K562 (cell line): Measurements from ENCODE around the gene OTOGL. TPM values are rescaled to one million over a fixed set of nuclear protein-coding genes. Genes with fewer than 3 reads are reported as not detected.

Experiments
- ATAC-seq: fragments of 200-7000 bp; cut with Tn5 transposase; 3 replicates; pipeline ENCODE4 v1.9.1; 2020; ENCODE audit warnings: moderate library complexity
- BruUV-seq: library from RNA; stranded (reverse); fragments of 400-500 nt; replicated peaks from 2 replicates; lab custom pipeline; 2021; lab: Mats Ljungman, UMichigan
- CTCF ChIA-PET: fragments of 300-600 bp; formaldehyde crosslinking; extraction: SDS; loops from one replicate; lab custom pipeline; 2021; ENCODE audit warnings: low intra/inter-chr PET ratio; lab: Yijun Ruan, JAX
- POLR2A ChIA-PET: fragments of 300-600, 350-650 bp; sonication (Branson Sonifier 250); formaldehyde crosslinking; extraction: SDS; loops from one replicate; lab custom pipeline; 2021; ENCODE audit warnings: antibody characterized with exemption, inconsistent platforms; lab: Yijun Ruan, JAX
- DNase-seq, 4 experiments: peaks; one replicate each; pipeline versions ENCODE4 v3.0.0 to v3.0.0-alpha.2; 2011 to 2018; ENCODE audit warnings: low spot score in 3 of 4, mixed read lengths in 3 of 4; ENCODE audit errors: extremely low read depth in 1 of 4
- FAIRE-seq: peaks from 2 replicates; lab custom pipeline; 2011; peaks lifted over from hg19 to GRCh38; lab: Jason Lieb, UNC
- H2AFZ ChIP-seq: 2 replicates; pipeline ENCODE4 v1.6.0; 2011; ENCODE audit warnings: low read depth, low read length, control low read depth, inconsistent platforms
- H3K27ac ChIP-seq: fragments of 200-600 bp; 3 replicates; pipeline ENCODE4 v1.8.0; 2011; ENCODE audit warnings: low read depth, mild to moderate bottlenecking, control low read depth, inconsistent platforms, low read length, moderate library complexity, mixed read lengths; ENCODE audit errors: extremely low read depth
- H3K27me3 ChIP-seq, 2 experiments: fragments of 300-600 bp in 1 of 2; 2 replicates in 1 of 2; 3 replicates in 1 of 2; pipeline versions ENCODE4 v1.6.0 to v1.8.0; 2011; ENCODE audit warnings: inconsistent platforms in 2 of 2, low read length in 2 of 2, mild to moderate bottlenecking in 1 of 2, mixed read lengths in 1 of 2, moderate library complexity in 1 of 2; ENCODE audit not compliant: control insufficient read depth in 2 of 2, insufficient read depth in 2 of 2
- H3K36me3 ChIP-seq: fragments of 300-600 bp; 3 replicates; pipeline ENCODE4 v1.8.0; 2011; ENCODE audit warnings: mild to moderate bottlenecking, low read length, inconsistent platforms; ENCODE audit not compliant: control insufficient read depth, insufficient read depth
- H3K4me1 ChIP-seq, 2 experiments: fragments of 200-600 bp in 1 of 2; replicated peaks in 1 of 2; 2 replicates in 1 of 2; 3 replicates in 1 of 2; pipeline versions ENCODE4 v1.5.1 to v1.8.0; 2011; ENCODE audit warnings: inconsistent platforms in 2 of 2, low read length in 2 of 2, mild to moderate bottlenecking in 1 of 2, mixed read lengths in 1 of 2, moderate library complexity in 1 of 2; ENCODE audit not compliant: control insufficient read depth in 2 of 2, insufficient read depth in 2 of 2
- H3K4me2 ChIP-seq: 2 replicates; pipeline ENCODE4 v1.6.1; 2011; ENCODE audit warnings: low read length, control low read depth, inconsistent platforms, mixed read lengths; ENCODE audit not compliant: insufficient read depth
- H3K4me3 ChIP-seq: fragments of 200-600 bp; sonication (generic), shearing (Covaris generic); 2 replicates; pipeline ENCODE4 v1.5.1; 2016; ENCODE audit warnings: control low read depth, inconsistent platforms
- H3K79me2 ChIP-seq: fragments of 200-600 bp; 3 replicates; pipeline ENCODE4 v1.8.0; 2011; ENCODE audit warnings: low read length, inconsistent platforms; ENCODE audit not compliant: control insufficient read depth, insufficient read depth
- H3K9ac ChIP-seq, 2 experiments: 2 replicates each; pipeline versions ENCODE4 v1.6.0 to v1.6.1; 2011; ENCODE audit warnings: low read depth in 2 of 2, low read length in 2 of 2, control low read depth in 1 of 2, inconsistent platforms in 1 of 2, mild to moderate bottlenecking in 1 of 2, mixed read lengths in 1 of 2; ENCODE audit not compliant: insufficient read depth in 1 of 2
- H3K9me1 ChIP-seq: one replicate; pipeline ENCODE4 v1.6.0; 2011; ENCODE audit warnings: inconsistent platforms, mild to moderate bottlenecking, low read length, moderate library complexity; ENCODE audit not compliant: control insufficient read depth, insufficient read depth
- H3K9me3 ChIP-seq: replicated peaks from 2 replicates; pipeline ENCODE4 v1.5.1; 2011; ENCODE audit warnings: low read depth, low read length, inconsistent platforms; ENCODE audit not compliant: control insufficient read depth, insufficient read depth
- H4K20me1 ChIP-seq: replicated peaks from 2 replicates; pipeline ENCODE4 v1.6.1; 2011; ENCODE audit warnings: low read length, inconsistent platforms, mixed read lengths; ENCODE audit not compliant: control insufficient read depth, insufficient read depth
- CHD7 ChIP-seq: fragments of 200-600 bp; sonication (generic); IDR thresholded peaks from one replicate; pipeline ENCODE4 v1.6.1; 2012; ENCODE audit warnings: mild to moderate bottlenecking, low read depth, low read length, inconsistent platforms
- HOXB6 ChIP-seq: fragments of 250-450 bp; sonication (Bioruptor Pico); IDR thresholded peaks from 2 replicates; pipeline ENCODE4 v1.5.1; 2022; ENCODE audit warnings: mild to moderate bottlenecking, borderline replicate concordance
- YY1 ChIP-seq, 3 experiments: IDR thresholded peaks; 2 replicates each; pipeline ENCODE4 v1.6.1; 2011; ENCODE audit warnings: low read length in 2 of 3, mild to moderate bottlenecking in 2 of 3, moderate library complexity in 2 of 3, borderline replicate concordance in 1 of 3, control low read depth in 1 of 3, low read depth in 1 of 3; ENCODE audit not compliant: insufficient read depth in 3 of 3, insufficient replicate concordance in 2 of 3, control insufficient read depth in 1 of 3, insufficient read length in 1 of 3; ENCODE audit errors: extremely low read depth in 1 of 3
- ZBTB26 ChIP-seq: fragments of 450-650 bp; formaldehyde crosslinking; IDR thresholded peaks from 2 replicates; pipeline ENCODE4 v1.4.0; 2022; ENCODE audit warnings: missing genetic modification characterization
- in situ Hi-C: fragments of 300-500 bp; cut with MboI; formaldehyde crosslinking; loops from 4 replicates; pipeline ENCODE4 v1.15.0; 2018; ENCODE audit warnings: inconsistent platforms, mixed read lengths
- intact Hi-C: fragments of 100-400 bp; cut with micrococcal nuclease; formaldehyde crosslinking; loops from 2 replicates; pipeline ENCODE4 v1.14.2; 2022
- polyA plus RNA-seq, 8 experiments: library from polyadenylated mRNA; depleted of rRNA in 4 of 8; stranded (reverse) in 5 of 8; unstranded in 3 of 8; fragments of >200 nt; fragmentation: Nextera tagmentation in 2 of 8; fragmentation: Illumina TruSeq in 1 of 8; extraction: Ambion mirVana in 2 of 8; extraction: Trizol in 1 of 8; gene quantifications; 2 replicates each; pipeline versions ENCODE4 v1.2.1 to v1.2.3, GENCODE V29; 2011 to 2014; ENCODE audit warnings: inconsistent platforms in 1 of 8, missing spikeins in 1 of 8
- total RNA-seq, 7 experiments: library from RNA; depleted of rRNA in 6 of 7; stranded (reverse); fragments of >200 nt in 6 of 7; fragmentation: Illumina TruSeq in 2 of 7; extraction: Trizol in 2 of 7; gene quantifications; 2 replicates each; pipeline versions ENCODE4 v1.2.1 to v1.2.3, GENCODE V29; 2011 to 2021; ENCODE audit warnings: low replicate concordance in 1 of 7

Gene OTOGL
- total and polyA plus RNA-seq, 9 of the 15 experiments (the other 6 are each of a cell fraction or from before 2014, with no cell fraction given) = 0.02 to 0.03 TPM; not detected in 7

- Histone ChIP-seq H4K20me1 (no peaks in the 10 kb centered on the region), H3K9me1 (no peaks in the 10 kb centered on the region), H3K79me2 (no peaks in the 10 kb centered on the region), H3K4me1 (no peaks in the 10 kb centered on the region), H3K4me3 (no peak overlapping the region), H3K27me3 (no peaks in the 10 kb centered on the region), H3K36me3 (no peaks in the 10 kb centered on the region), H3K9me3 (no peaks in the 10 kb centered on the region), H3K9ac (no peak overlapping the region), H3K27ac (no peak overlapping the region), H3K4me2 (no peak overlapping the region), H2AFZ (no peak overlapping the region)
- POLR2A ChIA-PET = no interaction called here
- no TSS peak for BruUV-seq
- intact Hi-C loops = no loop called here
- CTCF ChIA-PET = no interaction called here
- ATAC-seq (no peak), DNase-seq (no peak), FAIRE-seq (no peak)
- in situ Hi-C loops = no loop called here
- TF ChIP-seq YY1 (IDR thresholded peaks at IDR 0.05; ENCODE audit: borderline replicate concordance in 1 of 3, control insufficient read depth in 1 of 3, extremely low read depth in 1 of 3, insufficient read depth in 3 of 3, insufficient read length in 1 of 3, insufficient replicate concordance in 2 of 3, low read depth in 1 of 3, low read length in 2 of 3) (no peak), CHD7 (no peak), HOXB6 (no peak), ZBTB26 (CRISPR knock-in tag) (no peak)
Observed at GRCh38 chr12:80282761-80283160, 183.4 kb downstream of the OTOGL start.
